ENCODE results near the gene TFRC.
"Not testable (repeated sequence)": the region's sequence is repeated elsewhere in the genome, so short reads cannot be mapped to it uniquely, and the experiment has no call there.

TFRC gene

DNA sequence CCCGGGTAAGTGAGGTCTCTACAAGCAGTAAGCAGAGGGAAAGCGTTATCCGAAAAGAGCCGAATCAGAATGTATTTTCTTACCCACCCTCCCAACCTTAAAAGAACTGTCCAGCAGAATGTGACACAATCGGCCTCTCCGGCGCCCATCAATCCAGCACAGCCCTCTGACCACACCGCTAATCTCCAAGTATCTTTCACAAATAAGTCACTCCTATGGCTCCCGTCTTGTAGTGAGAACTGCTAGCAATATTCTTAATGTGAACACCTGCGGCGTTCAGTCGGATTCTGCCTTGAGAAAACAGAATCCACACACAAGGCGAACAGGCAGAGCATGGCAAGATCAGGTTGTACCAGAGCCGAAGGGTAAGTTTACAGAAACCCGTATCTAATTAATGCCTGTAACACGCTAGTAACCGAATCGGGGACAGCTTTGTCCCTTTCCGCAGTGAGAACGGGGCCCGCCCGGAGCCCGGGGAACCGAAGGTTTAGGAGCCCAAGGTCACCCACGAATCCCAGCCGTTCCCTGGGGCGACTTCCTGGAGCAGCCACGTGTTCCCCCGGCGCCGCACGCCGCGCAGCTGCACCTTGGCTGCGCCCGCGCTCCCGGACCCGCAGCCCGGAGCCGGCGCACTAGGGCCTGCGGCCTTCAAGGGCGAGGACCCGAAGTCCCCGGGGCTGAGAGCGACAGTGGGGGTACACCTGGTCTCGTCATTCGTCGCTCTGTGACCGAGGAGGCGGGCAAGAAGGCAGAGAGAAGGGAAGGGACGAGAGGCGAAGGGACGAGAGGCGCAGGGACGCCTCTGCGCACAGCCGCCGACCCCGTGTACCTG, 672 bp downstream of the TFRC start:
- DNase-seq, result no peak

DNA sequence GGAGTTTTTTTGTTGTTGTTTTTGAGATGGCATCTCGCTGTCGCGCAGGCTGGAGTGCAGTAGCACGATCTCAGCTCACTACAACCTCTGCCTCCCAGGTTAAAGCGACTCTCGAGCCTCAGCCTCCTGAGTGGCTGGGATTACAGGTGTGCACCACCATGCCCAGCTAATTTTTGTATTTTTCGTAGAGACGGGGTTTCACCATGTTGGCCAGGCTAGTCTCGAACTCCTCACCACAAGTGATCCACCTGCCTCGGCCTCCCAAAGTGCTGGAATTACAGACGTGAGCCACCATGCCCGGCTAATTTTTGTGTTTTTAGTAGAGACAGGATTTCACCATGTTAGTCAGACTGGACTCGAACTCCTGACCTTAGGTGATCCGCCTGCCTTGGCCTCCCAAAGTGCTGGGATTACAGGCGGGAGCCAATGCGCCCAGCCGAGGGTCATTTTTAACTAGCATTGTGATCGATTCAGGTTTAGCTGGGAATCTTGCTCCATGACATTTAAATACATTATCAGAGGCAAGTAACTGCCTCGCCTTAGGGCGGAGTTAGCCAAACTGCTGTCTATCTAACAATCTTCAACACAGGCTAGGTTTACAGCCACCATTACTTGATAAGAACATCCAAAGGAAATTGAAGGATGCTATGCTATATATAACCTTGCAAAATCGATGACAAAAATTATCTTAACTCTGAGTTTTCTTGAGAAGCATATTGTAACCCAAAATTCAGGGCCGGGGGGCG, 1.6 kb downstream of the TFRC start:
- DNase-seq, result not testable (repeated sequence)

DNA sequence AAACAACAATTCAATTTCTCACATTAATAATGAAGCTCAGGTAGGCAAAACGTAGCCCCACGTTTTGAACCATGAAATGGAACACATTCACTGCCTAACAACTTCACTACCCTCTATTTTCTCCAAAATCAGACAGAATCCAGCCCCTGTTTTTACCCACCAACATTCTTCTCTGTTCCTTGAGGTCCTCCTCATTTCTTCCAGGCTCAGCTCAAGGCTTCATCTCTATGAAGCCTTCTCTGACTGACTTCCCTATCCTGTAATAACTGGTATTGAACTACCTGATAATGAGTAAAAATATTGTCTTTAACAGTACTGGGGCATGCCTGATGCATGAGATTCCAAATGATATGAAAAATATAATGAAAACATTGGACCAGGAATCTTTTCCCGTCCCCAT, 2.2 kb downstream of the TFRC start:
- DNase-seq, result no peak

DNA sequence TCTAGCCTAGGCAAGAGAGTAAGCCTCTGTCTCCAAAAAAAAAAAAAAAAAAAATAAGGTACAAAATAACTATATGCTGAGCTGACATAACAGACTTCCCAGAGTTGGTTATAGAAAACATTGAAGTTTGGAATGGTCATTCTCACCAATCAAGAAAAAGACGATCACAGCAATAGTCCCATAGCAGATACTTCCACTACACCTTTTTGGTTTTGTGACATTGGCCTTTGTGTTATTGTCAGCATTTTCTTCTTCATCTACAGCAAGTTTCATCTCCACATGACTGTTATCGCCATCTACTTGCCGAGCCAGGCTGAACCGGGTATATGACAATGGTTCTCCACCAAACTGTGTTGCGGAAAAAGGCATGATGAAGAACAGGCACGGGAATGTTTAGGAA, 6.9 kb downstream of the TFRC start:
- no peak for DNase-seq

DNA sequence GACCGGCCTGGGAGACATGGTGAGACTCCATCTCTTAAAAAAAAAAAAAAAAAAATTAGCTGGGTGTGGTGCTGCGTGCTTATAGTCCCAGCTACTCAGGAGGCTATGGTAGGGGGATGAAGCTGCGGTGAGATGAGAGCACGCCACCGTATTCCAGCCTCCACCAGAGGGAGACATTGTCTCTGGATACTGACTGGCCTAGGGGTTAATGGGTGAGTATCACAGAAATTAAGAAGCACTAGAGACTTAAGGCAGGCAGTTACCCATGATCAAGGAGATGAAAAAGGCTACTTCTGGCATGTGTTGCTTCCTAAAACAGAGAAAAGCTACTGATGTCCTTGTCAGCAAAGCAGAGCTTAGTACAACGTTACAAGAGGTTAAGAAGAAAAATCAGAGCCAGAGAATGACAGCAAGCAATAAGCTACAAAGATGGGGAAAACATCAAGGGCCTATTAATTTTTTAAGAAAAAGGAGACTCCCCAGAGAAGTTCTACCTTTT, 8.6 kb downstream of the TFRC start:
- DNase-seq, result no peak

DNA sequence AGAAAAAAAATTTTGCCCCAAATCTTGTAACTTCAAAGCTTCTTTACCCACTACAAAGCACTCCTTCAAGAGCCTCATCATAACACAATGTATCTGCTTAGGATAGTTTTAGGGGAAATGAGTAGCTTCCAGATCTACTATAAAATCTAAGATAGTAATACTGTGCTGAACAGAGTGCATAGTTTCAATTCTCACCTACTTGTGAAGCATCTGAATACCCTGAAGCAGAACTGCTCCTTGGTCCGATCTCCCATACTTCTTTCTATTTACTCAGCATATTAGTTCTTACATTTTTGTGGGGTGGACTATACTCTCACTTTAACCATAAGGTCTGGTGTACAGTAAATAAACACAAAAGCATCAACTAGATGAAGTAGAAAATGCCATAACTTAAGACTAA, 9.6 kb downstream of the TFRC start:
- DNase-seq, result no peak

DNA sequence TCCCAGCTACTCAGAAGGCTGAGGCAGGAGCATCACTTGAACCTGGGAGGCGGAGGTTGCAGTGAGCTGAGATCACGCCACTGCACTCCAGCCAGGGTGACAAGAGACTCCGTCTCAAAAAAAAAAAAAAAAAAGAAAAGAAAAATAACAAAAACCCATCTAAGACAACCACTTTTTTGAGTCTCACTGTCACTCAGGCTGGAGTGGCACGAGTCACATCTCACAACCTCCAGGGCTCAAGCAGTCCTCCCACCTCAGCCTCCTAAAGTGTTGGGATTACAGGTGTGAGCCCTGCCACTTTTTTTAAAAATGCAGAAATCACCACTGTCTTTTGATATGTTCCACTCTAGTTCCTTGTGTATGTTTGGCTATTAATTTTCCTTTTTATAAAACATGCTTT, 13.1 kb downstream of the TFRC start:
- not testable (repeated sequence) for DNase-seq

DNA sequence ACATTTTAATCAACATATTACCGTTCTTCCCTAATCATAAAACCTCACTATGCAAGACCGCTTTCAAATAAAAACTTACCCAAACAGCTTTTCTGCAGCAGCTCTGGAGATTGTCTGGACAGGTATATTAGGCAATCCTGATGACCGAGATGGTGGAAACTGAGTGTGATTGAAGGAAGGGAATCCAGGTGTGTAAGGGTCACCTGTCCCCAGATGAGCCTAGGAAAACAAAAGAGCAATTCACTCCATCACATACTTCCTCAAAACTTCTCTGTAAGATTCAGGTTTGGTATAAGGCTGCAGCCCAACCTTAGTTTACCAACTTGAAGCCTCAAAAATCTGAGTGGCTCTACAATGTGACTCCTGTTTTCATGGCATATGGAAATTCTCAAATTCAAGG, 14.5 kb downstream of the TFRC start:
- DNase-seq, result no peak

DNA sequence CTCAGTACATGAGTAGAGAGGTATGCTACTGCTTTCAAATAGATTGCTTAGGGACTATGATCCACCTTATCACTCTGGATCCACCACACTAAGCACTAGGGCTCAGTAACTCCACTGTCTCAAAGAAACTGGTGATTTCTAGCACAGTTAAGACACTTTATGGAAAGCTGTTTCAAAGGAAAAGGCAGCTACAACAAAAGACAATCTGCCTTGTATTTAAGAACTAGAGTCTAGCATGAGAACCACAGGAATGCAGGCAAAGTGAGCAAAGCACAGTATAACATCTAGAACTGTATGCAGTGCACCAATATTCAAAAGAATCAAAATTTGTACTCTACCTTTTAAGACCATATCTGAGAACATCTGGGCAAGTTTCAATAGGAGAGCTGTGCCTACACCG, 17.9 kb downstream of the TFRC start:
- DNase-seq, result no peak

DNA sequence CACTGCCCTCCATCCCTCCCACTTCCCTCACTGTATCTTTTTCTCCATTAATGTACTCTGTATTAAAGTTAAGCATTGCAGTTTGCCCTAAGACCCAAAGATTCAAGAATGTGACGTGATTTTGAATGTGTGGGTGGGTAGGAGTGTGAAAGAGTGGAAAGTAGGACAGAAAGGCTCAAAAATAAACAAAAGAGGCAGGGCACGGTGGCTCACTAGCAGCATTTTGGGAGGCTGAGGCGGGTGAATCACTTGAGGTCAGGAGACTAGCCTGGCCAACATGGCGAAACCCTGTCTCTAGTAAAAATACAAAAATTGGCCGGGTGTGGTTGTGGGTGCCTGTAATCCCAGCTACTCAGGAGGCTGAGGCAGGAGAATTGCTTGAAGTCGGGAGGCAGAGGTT, 18.4 kb downstream of the TFRC start:
- no peak for DNase-seq

DNA sequence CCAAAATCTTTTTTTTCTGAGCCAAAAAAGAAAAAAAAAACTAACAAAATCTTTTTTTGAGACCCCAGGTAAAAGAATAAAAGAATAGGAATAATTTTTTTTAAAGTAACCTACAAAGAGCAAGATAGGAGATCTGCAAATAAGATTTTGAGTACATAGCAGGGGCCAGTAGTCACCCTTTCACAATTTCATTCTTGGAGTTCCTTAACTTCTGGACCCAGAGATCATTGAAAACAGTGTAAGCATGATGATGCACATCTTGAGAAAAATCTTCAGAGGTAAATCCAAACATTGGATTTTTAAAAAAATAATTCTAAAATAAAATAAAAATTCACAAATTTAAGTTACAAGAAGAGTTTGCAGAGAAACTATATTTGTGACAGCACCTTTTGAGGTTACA, 18.8 kb downstream of the TFRC start:
- DNase-seq, result no peak

DNA sequence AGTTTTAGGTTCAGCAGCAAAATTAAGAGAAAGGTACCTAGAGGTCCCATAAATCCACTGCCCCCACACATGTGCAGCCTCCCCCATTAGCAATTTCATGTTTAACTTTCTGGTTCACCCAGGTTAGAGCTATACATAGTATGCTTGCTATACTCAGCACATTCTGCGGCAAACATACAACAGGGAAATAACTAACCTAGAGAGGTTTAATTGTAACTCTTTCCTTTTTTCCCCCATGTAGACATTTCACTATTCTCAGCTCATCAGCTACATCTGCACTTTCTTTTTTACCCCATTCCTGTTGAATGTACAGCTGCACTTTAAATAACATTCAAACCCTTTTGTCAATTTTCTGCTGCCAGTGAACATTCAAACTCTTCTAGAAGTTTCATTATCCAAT, 21.1 kb downstream of the TFRC start:
- DNase-seq, result no peak

DNA sequence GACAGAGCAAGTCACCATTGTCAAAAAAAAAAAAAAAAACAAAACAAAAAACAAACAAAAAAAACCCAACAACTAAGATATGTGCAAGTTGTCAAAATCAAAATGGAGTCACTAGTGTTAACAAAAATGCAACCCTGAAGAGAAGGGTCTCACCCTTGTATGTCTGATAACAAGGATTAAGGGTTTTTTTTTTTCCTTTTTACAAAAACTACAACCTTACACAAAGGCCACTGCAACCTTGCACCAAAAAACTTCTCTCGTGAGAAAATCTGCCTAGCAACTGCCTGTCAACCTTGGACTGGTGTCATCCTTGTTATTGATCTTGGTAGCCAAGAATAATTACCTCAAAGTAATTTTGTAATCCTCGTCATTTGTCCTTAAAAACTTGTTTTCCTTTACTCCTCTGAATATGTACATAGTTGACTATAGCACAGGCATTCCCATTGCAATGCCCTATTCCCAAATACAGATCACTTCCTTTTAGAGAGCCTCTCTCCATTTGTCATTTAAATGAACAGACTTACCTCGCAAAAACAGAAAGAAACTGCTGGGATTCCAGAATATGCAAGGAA, 24.0 kb downstream of the TFRC start:
- DNase-seq, result no peak

DNA sequence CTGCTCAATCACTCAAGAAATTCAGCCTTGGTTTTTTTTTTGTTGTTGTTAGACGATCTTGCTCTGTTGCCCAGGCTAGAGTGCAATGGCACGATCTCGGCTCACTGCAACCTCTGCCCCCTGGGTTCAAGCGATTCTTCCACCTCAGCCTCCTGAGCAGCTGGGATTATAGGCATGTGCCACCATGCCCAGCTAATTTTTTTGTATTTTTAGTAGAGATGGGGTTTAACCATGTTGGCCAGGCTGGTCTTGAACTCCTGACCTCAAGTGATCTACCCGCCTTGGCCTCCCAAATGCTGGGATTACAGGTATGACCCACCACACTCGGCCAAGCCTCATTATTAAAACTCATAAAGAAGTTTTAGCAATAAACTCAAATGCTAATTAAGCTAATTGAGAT, 25.5 kb downstream of the TFRC start:
- DNase-seq, result not testable (repeated sequence)

DNA sequence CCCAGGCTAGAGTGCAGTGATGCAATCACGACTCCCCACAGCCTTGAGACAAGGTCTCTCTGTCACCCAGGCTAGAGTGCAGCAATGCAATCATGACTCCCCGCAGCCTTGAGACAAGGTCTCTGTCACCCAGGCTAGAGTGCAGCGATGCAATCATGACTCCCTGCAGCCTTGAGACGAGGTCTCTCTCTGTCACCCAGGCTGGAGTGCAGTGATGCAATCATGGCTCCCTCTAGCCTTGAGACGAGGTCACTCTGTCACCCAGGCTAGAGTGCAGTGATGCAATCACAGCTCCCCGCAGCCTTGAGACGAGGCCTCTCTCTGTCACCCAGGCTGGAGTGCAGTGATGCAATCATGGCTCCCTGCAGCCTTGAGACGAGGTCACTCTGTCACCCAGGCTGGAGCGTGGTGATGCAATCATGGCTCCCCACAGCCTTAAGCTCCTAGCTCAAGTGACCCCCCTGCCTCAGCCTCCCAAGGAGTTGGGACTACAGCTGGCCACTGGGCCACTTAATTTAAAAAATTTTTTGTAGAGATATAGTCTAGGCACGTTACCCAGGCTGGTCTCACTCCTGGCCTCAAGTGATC, 26.1 kb downstream of the TFRC start:
- no peak for DNase-seq

DNA sequence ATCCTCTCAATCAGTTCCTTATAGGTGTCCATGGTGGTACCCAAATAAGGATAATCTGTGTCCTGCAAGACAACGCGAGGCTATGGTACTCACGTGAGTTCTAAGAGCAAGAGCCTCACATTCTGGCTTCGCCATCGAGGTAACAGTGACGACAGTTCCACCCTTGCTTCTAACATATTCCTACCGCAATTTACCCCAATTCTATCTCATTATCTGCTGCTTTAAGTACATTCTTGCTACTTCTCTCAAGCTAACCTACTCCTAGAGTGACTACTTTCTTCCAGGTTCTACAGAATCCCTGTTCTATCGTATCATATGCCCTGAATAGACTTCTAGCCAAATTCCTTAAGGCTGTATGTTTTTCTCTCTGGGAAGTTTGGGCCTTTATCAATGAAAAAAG, 26.6 kb downstream of the TFRC start:
- DNase-seq, result no peak

DNA sequence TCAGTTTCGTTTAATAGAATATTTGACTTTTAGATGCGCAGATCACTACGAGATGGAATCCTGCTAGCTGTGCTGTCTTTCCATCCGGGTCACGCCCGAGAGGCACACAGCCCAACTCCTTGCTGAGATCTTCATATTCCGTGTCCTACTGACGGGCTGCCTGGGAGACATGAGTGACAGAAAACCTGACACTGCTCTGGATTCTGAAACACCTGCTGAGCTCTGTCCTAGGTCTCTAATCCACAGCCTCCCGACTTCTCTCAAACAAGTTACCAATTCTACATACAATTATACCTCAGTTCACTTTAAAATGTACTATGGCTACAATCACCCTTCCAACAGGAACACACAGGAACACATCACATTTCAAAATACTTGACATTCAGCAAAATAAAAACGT, 27.2 kb downstream of the TFRC start:
- no peak for DNase-seq

DNA sequence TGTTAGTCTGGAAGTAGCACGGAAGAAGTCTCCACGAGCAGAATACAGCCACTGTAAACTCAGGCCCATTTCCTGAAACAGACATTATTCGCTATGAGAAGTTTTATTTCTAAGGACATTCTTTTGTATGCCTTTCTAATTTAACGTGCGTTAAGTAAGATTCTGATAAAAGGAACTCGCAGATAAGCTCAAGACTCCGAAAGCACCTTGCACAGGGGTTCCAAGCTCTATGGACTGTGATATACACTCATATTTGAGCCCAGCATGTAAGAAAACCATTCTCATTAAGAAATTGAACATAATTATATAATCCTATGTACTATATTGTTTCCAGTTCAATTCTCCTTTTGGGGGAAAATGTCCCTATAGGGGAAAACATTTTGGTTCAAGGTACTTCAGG, 28.4 kb downstream of the TFRC start:
- DNase-seq, result no peak

DNA sequence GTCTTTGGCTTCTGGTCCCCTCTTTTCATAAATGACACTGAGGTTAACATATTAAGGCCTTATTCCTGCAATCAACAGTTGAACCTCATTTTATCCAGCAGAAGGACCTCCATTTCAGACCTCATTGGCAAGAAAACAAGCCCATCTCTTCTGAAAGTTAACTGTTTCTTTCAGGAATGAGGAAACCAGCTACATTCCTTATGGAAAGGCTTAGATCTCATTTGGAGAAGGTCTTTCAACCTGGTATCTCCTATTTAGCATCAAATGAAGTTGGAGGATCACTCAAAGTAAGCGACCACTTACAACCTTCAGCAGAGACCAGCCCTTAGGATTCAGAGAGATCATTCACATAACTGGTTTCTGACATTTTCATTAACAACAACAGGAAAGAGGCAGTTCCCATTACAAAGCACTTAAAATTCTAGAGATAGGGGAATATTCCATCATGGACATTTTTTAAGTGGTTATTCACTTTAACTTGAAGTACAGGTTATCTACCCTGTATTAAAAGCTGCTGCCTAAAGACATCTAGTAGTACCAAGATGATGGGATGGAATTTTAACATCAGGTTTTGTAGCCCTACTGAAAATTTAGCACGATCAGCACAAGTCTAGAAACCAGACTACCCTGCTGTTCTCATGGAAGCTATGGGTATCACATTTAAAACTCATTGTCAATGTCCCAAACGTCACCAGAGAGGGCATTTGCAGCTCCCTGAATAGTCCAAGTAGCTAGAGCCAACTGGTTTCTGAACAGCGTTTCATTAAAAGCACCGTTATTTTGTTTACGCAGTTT, 30.4 kb downstream of the TFRC start:
- DNase-seq, result no peak

DNA sequence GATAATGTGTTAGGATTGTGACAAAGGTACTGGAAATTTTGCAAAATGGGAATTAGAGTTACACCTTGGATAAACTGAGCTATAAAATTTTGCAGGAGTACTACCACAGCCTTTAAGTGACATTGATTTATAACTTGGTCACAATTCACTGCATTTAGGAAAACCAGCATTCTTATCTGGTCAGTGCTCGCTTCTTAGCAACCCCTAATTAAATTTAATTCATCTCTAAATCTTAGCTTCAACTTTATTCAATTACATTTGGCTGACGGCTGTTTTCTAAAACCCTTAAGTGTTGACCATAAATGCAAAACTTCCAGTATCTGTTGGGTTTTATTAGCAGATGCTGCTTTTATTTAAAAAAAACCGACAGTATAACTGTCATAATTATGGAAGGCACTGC, 31.3 kb downstream of the TFRC start:
- DNase-seq, result no peak

DNA sequence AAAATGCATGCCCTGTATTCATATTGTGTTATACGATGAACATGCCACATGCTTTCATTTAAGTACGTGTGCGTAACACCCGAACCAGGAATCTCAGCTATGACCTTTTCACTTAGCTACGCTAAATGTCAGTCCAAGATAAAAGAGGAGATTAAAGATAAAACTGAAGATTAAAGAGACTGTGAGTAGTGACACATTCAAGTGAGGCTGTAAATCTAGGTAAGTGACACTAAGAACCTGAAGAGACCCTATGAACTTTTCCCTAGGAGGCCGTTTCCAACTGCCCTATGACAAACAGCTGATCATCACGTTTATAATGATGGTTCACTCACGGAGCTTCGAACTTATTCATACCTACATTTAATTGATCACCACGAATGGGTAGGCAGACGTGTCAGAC, 32.2 kb downstream of the TFRC start:
- no peak for DNase-seq

DNA sequence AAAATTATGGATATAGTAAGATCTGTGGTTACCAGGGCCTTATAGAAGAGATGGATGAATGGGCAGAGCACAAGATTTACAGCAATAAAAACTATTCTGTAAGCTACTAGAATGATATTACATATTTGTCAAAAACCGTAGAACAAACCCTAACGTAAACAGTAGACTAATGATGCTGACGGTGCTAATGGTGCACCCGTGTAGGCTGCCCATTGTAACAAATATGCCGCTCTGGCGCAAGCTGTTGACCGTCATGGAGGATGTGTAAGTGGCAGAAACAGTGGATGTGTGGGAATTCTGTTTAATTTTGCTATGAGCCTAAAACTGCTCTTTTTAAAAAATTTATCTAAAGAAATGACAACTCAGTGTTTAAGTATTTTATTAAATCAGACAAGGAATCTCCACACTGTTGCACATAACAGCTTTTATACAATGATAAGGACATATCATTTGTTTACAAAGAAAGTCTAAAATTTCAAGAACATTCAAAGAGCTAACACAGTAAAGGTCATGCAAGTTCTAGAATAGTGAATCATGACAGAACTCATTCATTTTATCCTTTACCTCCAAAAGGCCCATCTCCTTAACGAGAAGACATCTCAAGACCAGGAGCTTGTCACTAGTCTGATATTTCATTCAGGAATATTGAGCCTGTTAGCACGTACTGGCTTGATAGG, 32.8 kb downstream of the TFRC start:
- no peak for DNase-seq

All from amniotic stem cell (primary cell).